Brain pericyte (primary cell): ENCODE data around the gene SUGP2.

Experiments used
- DNase-seq: peaks from one replicate; pipeline ENCODE4 v3.0.0-alpha.2; 2012; ENCODE audit warnings: low read depth, low spot score

Gene SUGP2

DNA sequence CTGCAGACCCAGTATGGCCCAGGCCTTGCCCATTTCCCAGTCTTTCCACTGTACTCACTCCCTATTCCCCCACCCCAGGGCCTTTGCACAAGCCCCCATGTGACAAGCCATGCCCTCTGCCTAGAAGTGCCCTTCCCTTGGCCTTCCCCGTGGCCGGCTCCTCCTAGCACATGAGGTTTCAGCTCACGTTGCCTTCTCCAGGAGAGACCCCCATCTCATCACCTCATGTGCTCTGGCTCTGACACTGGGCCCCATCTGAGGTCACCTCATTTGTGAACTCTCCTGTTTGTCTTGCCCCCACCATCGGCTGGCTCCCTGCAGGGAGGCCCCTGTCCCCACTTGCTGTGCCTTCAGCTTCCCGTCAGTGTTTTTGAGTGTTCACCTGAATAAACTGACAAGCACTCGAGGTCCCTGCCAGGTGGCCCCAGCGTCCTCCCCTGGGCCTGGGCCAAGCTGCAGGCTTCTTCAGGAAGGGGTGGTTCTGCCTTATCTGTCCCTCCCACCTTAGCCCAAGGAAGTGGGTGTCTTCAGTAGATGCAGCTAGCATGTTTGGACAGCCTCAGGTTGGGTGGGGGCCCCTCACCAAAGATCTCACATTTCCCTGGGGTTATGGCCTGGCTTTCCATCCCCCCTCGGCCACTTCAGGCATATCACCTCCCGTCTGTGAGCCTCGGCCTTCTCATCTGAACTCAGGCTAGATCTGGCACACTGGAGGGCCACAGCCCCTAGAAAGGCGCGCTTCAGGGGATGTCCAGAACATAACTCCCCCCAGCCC lies 26.7 kb upstream of the SUGP2 start:
- no peak for DNase-seq

DNA sequence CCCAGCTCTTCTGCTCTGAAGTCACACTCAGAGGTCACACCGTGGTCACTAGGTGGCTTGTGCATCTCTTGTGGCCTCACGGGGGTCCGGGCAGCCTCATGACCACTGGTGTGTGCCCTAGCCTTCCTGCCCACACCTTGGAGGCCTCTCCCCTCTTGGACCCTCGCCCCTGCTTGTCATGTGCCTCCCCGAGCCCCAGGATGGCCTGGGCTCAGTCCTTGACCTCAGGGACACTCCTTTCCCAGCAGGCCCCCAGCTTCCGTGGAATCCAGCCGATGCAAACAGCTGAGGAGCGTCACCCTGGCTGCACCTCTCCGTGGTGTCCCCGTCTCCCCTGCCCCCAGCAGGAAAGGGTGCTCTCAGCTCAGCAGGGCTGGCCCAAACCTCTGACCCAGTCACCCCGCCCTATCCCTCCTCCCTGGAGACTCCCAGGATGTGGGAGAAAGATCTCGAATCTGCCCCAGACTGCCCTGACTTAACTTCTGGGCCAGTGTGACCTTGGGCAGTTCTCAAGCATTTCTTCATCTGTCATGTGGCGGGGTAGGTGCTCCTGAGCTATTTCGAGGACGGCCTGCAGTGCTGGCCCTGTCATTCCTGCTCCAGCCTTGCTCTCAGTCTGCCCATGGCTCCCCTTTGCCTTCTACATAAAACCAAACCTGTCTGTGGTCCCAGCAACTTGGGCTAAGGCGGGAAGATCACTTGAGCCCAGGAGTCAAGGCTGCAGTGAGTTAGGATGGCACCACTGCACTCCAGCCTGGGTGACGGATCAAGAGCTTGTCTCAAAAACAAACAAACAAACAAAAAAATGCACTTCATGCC lies 25.9 kb upstream of the SUGP2 start:
- no peak for DNase-seq

DNA sequence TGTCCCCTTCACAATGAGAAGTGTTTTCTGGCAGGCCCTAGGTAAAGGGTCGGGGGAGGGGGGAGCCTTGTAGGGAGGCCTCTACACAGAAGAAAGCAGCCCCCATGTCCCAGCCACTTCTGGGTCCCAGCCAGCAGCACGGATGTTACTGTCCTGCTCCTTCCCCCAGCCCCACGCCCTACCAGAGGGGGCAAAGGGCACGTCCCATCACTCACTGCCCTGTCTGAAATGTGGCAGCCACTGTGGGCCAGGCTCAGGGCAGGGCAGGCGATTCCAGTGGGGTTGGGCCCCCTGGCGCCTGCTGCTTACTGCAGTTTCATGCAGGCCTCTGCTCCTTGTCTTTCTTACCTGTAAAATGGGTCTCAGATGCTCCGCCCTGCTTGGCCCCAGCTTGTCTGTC lies 24.4 kb upstream of the SUGP2 start:
- DNase-seq, result no peak

DNA sequence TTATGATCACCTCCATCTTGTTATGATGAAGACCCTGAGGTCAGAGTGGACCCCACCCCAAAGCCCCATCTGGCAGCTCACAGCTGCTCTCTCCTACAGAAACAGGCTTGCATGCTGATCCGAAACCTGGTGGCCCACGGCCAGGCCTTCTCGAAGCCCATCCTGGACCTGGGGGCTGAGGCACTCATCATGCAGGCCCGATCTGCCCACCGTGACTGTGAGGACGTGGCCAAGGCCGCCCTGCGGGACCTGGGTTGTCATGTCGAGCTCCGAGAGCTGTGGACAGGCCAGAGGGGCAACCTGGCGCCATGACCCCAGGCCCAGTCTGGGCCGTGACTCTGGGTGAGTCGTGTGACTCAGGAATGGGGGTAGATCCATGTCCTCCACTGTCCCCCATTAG lies 24.0 kb upstream of the SUGP2 start:
- DNase-seq, result no peak

DNA sequence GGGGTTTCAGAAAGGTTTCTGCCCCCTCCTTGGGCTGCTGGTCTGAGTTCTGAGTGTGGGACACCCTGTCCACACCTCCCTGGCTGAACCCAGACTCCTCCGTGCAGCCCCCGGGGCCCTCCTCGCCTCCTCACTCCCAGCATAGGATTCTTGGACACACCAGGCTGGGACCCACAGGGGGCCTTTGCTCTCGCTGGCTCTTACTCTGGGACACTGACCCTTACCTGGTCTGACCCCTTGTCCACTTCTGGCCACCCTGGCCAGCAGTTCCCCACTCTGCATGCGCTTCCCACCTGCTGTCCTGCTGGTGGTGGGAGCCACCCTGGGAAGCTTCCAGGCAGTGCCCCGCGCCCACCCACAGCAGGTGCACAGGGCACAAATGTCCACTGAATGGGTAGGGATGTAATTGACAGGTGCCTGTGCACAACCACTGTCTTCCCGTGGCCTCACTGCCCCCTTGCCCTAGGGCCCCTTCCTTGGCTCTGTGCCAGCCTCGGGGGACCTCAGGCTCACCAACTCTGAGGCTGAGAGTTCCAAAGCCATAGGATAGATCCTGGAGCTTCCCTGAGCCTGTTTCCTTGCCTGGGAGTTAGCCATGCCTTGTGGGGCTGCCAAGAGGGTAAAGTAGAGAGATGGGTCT lies 23.4 kb upstream of the SUGP2 start:
- DNase-seq, result no peak

DNA sequence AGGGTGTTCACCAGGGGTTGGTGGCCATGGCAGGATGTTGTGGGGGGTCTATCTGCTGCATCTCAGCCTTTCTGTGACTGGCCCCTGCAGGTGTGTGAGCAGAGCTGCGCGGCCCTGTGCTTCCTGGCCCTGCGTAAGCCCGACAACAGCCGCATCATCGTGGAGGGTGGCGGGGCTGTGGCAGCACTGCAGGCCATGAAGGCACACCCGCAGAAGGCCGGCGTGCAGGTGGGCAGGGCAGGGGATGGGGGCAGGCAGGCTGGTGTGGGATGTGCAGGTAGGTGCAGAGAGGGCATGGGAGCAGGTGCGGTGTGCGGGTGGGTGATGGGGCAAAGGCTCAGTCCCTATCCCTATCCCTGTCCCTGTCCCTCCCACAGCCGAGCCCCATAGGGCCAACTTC lies 22.4 kb upstream of the SUGP2 start:
- DNase-seq, result no peak

DNA sequence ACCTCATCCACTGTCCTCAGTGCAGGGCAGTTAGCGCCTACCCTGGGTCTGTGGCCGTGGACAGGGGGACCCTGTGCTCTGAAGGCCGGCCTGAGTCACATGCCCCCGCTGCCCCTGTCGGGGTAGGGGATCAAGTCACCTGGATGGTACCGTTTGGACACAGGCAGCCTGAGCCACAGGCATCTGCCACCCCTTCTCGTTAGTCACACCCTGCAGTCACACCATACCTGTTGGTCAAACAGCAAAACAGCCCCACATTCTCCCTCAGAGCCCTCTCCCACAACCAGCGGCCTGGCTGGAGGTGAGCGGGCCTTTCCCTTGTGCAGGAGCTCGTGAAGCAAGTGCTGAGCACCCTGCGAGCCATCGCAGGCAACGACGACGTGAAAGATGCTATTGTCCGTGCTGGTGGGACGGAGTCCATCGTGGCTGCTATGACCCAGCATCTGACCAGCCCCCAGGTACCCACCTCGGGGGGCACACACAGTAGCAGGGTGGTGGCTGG lies 21.7 kb upstream of the SUGP2 start:
- no peak for DNase-seq

DNA sequence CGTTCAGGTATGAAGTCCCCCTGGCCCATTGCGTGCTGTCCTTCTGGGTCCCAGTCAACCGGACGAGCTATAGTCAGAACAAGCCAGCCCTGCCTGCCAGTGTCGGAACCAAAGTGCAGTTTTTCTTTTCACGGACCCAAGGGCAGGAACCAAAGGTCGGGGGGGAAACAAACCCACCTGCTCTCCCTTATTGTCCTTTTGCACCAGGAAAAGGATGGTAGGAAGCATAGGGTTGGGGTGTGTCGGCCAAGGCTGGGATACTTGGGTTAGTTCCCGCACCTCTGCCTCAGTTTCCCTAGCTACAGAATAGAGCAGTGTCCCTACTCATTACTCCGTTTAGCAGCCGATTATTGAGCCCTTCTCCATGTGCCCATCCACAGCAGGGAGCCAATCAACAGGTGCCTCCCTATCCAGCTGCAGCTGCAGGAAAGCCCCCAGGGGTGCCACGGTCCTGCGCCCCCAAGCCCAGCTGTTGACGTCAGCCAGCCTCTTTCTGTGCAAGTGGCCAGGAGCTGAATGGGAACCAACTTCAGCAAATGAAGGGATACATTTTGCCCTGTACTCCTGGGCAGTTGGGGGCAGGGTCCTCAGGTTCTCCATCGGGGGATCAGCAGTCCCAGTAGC lies 21.1 kb upstream of the SUGP2 start:
- no peak for DNase-seq

DNA sequence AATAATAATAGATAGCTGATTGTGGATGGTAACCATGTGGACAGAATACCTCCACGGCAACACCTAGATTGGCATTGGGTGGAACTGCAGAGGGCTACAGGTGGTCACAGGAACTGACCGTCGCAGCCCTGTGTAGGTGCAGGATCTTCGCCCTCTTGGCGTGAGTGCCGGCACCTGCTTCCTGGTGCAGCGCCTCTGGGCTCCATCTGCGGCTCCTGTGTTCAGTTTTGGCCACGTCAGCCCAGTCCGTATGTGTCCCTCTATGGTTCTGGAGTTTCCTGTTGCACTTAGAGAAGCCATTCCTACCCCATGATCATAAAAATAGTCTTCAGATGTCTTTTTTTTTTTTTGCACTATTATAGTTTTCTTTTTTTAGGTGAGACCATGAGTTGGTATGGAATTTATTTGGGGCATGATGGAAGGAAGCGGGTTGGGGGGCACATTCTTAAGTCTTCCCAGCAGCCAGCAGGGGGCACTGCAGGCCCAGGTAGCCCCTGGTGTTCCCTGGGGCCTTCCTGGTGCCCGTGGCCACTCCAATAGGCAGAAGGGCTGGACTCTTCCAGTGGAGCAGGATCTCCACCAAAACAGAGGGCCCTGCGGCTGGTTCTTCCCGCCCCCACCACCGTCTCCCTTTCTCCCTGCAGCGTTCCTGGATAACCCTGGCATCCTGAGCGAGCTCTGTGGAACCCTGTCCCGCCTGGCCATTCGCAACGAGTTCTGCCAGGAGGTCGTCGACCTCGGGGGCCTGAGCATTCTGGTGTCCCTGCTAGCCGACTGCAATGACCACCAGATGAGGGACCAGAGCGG lies 20.4 kb upstream of the SUGP2 start:
- DNase-seq, result no peak

DNA sequence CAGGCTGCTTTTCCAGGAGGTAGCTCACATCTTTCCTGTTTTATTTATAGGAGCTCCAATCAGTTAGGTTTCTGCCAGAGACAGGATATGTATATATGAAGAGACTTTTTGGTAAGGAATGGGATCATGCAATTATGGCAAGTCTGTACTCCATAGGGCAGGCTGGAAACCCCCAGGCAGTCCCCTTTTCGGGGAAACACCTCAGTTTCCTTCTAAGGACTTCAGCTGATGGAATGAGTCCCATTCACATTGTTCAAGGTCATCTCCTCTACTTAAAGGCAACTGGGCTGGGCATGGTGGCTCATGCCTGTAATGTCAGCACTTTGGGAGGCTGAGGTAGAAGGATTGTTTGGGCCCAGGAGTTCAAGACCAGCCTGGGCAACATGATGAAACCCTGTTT lies 19.6 kb upstream of the SUGP2 start:
- DNase-seq, result no peak

DNA sequence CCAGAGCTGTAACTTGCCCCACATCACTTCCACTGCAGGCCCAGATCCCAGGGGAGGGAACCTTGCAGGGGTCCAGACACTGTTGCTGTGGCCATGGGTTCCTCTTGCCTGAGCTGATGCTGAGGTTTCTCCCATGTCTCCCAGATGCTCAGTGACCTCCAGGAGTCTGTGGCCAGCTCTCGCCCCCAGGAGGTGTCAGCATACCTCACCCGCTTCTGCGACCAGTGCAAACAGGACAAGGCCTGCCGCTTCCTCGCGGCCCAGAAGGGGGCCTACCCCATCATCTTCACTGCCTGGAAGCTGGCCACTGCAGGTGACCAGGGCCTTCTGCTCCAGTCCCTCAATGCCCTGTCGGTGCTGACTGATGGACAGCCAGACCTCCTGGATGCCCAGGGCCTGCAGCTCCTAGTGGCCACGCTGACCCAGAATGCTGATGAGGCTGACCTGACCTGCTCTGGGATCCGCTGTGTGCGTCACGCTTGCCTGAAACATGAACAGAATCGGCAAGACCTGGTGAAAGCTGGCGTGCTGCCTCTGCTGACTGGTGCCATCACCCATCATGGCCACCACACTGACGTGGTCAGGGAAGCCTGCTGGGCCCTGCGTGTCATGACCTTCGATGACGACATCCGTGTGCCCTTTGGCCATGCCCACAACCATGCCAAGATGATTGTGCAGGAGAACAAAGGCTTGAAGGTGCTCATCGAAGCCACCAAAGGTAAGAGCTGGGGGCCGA lies 18.3 kb upstream of the SUGP2 start:
- DNase-seq, result no peak

DNA sequence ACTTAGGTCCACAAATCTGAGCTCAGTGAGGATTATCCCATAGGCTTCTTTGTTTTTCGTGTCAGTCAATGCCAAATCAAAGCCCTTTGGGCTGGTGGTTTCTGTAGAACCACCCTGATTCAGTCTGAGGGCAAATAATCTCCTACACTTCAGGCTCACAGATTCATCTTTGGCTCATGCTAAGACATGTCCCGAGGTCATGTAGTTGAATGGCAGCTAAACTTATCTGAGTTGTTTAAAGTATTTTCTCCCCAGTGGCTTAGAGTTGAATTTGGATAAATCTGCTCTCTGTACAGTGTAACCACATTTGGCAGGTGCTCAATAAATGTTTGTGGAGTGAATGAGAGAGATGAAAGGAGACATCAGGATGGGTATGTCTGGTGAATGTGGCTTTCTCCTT lies 17.4 kb upstream of the SUGP2 start:
- no peak for DNase-seq

DNA sequence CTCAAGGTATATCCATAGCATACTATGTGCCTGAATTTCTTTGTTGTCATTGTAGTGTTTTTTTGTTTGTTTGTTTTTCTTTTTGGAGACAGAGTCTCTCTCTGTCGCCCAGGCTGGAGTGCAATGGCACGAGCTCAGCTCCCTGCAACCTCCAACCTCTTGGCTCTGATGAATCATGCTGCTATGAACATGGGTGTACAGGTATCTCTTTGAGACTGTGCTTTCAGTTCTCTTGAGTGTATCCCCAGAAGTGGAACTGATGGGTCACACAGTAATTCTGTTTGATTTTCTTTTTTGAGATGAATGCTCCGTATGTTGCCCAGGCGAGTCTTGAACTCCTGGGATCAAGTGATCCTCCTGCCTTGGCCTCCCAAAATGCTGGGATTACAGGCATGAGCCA lies 16.8 kb upstream of the SUGP2 start:
- no peak for DNase-seq

DNA sequence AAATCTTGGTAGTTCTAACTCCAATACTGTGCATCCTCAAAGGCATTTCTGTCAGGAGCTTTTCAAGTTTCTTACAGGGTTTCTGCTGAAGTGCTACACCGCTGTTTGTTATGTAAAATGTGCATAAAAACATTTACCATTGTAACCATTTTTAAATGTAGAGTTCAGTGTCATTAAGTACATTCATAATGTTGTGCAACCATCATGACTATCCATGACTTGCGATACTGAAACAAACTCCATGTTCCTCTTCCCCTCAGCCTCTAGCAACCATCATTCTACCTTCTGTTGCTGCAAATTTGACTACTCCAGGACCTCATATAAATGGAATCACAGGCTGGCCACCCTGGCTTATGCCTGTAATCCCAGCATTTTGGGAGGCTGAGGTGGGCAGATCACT lies 16.1 kb upstream of the SUGP2 start:
- no peak for DNase-seq

DNA sequence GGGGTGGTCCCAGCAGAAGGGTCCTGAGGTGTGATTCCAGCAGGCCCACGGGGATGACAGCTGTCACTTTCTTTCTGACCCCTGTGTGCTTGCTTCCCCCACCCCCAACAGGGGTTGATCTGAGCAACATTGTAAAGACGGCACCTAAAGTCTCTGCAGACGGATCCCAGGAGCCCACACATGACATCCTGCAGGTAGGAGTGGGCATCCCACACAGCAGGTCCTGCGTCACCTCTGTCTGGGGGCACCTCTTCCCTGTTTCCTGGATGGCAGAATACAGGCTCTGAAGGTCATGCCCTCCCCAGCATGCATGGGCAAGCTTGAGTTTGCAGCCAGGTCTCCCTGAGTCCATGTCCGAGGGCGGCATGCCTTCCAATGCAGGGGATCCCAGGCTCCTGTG lies 10.6 kb upstream of the SUGP2 start:
- DNase-seq, result no peak

DNA sequence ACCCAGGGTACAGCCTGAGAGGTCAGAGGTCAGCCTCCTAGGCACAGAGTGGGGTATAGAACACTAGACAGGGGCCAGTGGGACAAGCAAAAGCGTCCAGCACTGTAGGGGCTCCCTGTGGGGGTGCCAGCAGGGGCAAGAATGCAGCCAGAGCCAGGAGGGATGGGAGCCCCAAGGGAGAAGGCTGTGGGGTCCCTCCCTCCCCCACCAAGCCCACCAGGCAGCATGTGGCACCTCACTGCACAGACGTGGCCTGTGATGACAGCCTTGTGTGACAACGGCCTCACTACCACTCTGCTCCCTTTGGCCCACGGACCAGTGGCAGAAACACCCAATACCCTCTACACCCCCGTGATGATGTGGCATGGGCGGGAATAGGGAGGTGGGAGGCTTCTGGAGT lies 10.2 kb upstream of the SUGP2 start:
- no peak for DNase-seq

DNA sequence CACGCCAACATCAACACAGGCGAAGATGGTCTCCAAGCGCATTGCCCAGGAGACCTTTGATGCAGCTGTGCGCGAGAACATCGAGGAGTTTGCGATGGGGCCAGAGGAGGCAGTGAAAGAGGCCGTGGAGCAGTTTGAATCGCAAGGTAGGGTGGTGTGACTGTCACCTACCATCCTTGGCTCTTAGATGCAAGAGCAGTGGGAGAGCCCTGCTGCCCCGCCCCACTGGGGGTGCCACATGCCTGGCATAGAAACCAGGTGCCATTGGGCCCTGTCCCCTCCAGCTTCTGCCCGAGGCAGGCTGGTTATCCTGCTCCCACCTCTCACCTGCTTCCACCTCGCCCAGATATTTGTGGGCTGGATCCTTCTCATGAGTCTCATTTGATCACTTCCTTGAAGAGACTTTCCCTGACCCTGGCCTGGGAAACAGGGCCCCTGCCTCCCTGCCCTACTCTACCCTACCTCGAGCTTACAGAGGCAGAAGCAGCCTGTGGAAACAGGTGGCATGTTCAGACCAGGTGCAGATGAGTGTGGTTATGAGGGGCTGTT lies 9.5 kb upstream of the SUGP2 start:
- no peak for DNase-seq

DNA sequence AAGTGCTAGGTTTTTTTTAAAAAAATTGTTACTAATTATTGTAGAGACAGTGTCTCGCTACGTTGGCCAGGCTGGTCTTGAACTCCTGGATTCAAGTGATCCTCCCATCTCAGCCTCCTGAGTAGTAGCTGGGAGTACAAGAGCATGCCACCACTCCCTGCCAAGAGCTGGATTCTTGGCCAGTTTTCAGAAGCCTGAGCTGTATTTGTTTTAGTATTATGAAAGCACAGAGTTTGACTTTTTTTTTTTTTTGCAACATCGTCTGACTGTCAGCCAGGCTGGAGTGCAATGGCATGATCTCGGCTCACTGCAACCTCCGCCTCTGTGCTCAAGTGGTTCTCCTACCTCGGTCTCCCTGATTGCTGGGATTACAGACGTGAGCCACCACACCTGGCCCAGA lies 7.1 kb upstream of the SUGP2 start:
- no peak for DNase-seq

DNA sequence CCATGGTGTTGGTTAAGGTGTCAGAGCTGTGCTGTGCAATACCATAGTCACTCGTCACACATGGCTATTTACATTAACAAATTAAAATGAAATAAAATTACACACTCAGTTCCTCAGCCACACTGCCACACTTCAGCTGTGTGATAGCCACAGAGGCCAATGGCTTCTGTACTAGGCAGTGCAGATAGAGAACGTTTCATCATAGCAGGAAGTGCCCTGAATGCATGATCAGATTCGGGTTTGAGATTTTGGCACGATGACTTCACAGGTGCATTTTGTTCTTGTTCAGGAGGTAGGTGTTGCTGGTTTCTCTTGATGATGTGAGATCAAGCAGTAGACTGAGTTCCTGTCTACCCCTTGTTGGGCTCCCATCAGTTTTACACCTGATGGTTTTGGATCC lies 6.6 kb upstream of the SUGP2 start:
- no peak for DNase-seq

DNA sequence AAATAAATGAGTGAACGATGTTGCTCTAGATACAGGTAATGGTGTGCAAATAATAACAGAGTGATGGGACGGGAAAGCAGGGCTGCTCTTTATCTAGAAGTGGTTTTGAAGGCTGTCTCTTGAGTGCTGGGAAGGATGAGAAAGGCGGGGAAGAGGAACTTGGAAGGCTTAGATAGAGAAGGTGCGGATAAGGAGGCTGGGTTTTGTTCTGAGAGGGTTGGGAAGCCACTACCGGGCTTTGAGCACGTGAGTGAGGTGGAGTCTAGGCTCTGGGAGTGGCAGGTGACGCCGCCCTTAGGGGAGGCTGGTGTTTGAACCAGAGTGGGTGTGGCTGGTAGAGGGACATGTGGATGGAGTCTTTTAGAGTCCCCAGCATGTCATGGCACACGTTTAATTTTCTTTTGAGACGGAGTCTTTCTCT lies 897 bp upstream of the SUGP2 start:
- no peak for DNase-seq

DNA sequence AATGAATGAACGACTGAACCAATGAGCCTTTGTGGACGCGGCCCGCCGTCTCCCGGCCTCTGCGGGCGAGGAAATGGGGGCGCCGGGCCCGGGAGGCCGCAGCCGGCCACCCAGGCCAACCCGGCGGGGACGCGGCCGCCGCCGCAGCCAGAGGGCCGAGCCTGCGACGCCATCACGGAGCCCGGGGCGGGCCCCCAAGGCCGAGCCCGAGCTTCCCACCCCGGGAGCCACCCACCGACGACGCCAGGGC lies 216 bp downstream of the SUGP2 start:
- DNase-seq, result no peak
